IMR-90 (cell line): ENCODE data around the gene PCBP3. TPM values are rescaled to one million over a fixed set of nuclear protein-coding genes. Genes with fewer than 3 reads are reported as not detected.

Experiments
- ATAC-seq: fragments of 200-7000 bp; cut with Tn5 transposase; 2 replicates; pipeline ENCODE4 v1.9.1; 2020; ENCODE audit warnings: low read depth, mild to moderate bottlenecking, moderate library complexity
- BruUV-seq: library from RNA; stranded (reverse); fragments of 400-500 nt; replicated peaks from 2 replicates; lab custom pipeline; 2021; lab: Mats Ljungman, UMichigan
- CTCF ChIA-PET: fragments of 300-600 bp; formaldehyde crosslinking; extraction: SDS; loops from one replicate; lab custom pipeline; 2021; ENCODE audit warnings: antibody characterized with exemption; lab: Yijun Ruan, JAX
- POLR2A ChIA-PET: fragments of 300-600 bp; sonication (Branson Sonifier 250); formaldehyde crosslinking; loops from one replicate; lab custom pipeline; 2022; ENCODE audit warnings: antibody characterized with exemption; ENCODE audit not compliant: unreplicated experiment; lab: Charles Lee
- DNase-seq: peaks from one replicate; pipeline ENCODE4 v3.0.0; 2013
- H2AFZ ChIP-seq: replicated peaks from 2 replicates; pipeline ENCODE3; 2013; ENCODE audit warnings: low read length, mild to moderate bottlenecking; ENCODE audit not compliant: poor library complexity
- H2AK5ac ChIP-seq: 2 replicates; pipeline ENCODE4 v1.6.1; 2013; ENCODE audit warnings: low read depth, low read length, inconsistent platforms
- H2AK9ac ChIP-seq: replicated peaks from 2 replicates; pipeline ENCODE3; 2013; ENCODE audit warnings: mild to moderate bottlenecking, low read depth, low read length, moderate library complexity; ENCODE audit not compliant: poor library complexity
- H2BK120ac ChIP-seq: 2 replicates; pipeline ENCODE4 v1.6.1; 2013; ENCODE audit warnings: low read depth, low read length, inconsistent platforms
- H2BK15ac ChIP-seq: 3 replicates; pipeline ENCODE4 v1.6.1; 2013; ENCODE audit warnings: low read depth, low read length, inconsistent platforms
- H2BK20ac ChIP-seq: 2 replicates; pipeline ENCODE4 v1.6.1; 2013; ENCODE audit warnings: low read depth, mild to moderate bottlenecking, inconsistent platforms, low read length, moderate library complexity
- H2BK5ac ChIP-seq: 2 replicates; pipeline ENCODE4 v1.6.1; 2013; ENCODE audit warnings: mild to moderate bottlenecking, low read depth, low read length, inconsistent platforms; ENCODE audit not compliant: poor library complexity, severe bottlenecking
- H3K14ac ChIP-seq: replicated peaks from 2 replicates; pipeline ENCODE4 v1.6.1; 2013; ENCODE audit warnings: low read depth, low read length, inconsistent platforms
- H3K18ac ChIP-seq: 2 replicates; pipeline ENCODE4 v1.6.1; 2013; ENCODE audit warnings: low read depth, low read length, control low read depth
- H3K23ac ChIP-seq: 2 replicates; pipeline ENCODE4 v1.6.1; 2013; ENCODE audit warnings: low read depth, low read length, inconsistent platforms
- H3K27ac ChIP-seq: 2 replicates; pipeline ENCODE4 v1.5.1; 2013; ENCODE audit warnings: mild to moderate bottlenecking, control low read depth, low read length; ENCODE audit not compliant: insufficient read depth
- H3K27me3 ChIP-seq: 2 replicates; pipeline ENCODE4 v1.6.1; 2013; ENCODE audit warnings: low read length; ENCODE audit not compliant: control insufficient read depth, insufficient read depth
- H3K36me3 ChIP-seq: 2 replicates; pipeline ENCODE4 v1.6.1; 2013; ENCODE audit warnings: low read length, mixed read lengths; ENCODE audit not compliant: control insufficient read depth, insufficient read depth
- H3K4ac ChIP-seq: 2 replicates; pipeline ENCODE4 v1.6.1; 2013; ENCODE audit warnings: low read depth, low read length, inconsistent platforms
- H3K4me1 ChIP-seq: 2 replicates; pipeline ENCODE4 v1.6.1; 2013; ENCODE audit warnings: low read length, mixed read lengths; ENCODE audit not compliant: control insufficient read depth, insufficient read depth
- H3K4me2 ChIP-seq: 2 replicates; pipeline ENCODE4 v1.6.1; 2013; ENCODE audit warnings: low read depth, mild to moderate bottlenecking, control low read depth, low read length, moderate library complexity
- H3K4me3 ChIP-seq: 2 replicates; pipeline ENCODE4 v1.5.1; 2013; ENCODE audit warnings: low read depth, mild to moderate bottlenecking, control low read depth, low read length, moderate library complexity; ENCODE audit not compliant: insufficient read depth
- H3K56ac ChIP-seq: 2 replicates; pipeline ENCODE4 v1.6.1; 2013; ENCODE audit warnings: low read length, inconsistent platforms; ENCODE audit not compliant: insufficient read depth; ENCODE audit errors: extremely low read depth
- H3K79me1 ChIP-seq, 2 experiments: 2 replicates each; pipeline ENCODE4 v1.6.1; 2013; ENCODE audit warnings: low read length in 2 of 2, inconsistent platforms in 1 of 2, low read depth in 1 of 2
- H3K9ac ChIP-seq: 2 replicates; pipeline ENCODE4 v1.6.1; 2013; ENCODE audit warnings: low read depth, low read length, control low read depth
- H3K9me1 ChIP-seq: 2 replicates; pipeline ENCODE4 v1.6.1; 2013; ENCODE audit warnings: low read length, inconsistent platforms; ENCODE audit not compliant: insufficient read depth
- H3K9me3 ChIP-seq: 2 replicates; pipeline ENCODE4 v1.6.1; 2013; ENCODE audit warnings: low read length; ENCODE audit not compliant: control insufficient read depth, insufficient read depth
- H4K20me1 ChIP-seq: 2 replicates; pipeline ENCODE4 v1.6.1; 2013; ENCODE audit warnings: low read length, inconsistent platforms; ENCODE audit not compliant: insufficient read depth
- H4K5ac ChIP-seq: 2 replicates; pipeline ENCODE4 v1.6.1; 2013; ENCODE audit warnings: mild to moderate bottlenecking, low read depth, low read length, control low read depth
- H4K8ac ChIP-seq, 2 experiments: 2 replicates each; pipeline ENCODE4 v1.6.1; 2013; ENCODE audit warnings: low read depth in 2 of 2, low read length in 2 of 2, control low read depth in 1 of 2, inconsistent platforms in 1 of 2
- H4K91ac ChIP-seq: 2 replicates; pipeline ENCODE4 v1.6.1; 2013; ENCODE audit warnings: low read depth, low read length, inconsistent platforms; ENCODE audit not compliant: insufficient read depth
- POLR2A ChIP-seq: IDR thresholded peaks from 2 replicates; pipeline ENCODE4 v1.6.1; 2012; ENCODE audit warnings: mild to moderate bottlenecking, low read depth, low read length
- RFX5 ChIP-seq: IDR thresholded peaks from 2 replicates; pipeline ENCODE4 v1.8.0; 2012; ENCODE audit warnings: low read depth, mild to moderate bottlenecking, low read length, moderate library complexity
- WGBS, 2 experiments: methylation state at CpG; one replicate each; pipeline versions ENCODE4 v1.1.5 to v1.1.7; 2013; ENCODE audit warnings: missing lambda C conversion rate in 2 of 2; ENCODE audit not compliant: insufficient read length in 1 of 2; ENCODE audit errors: extremely low coverage in 2 of 2; 5-methylcytosine and 5-hydroxymethylcytosine counted together
- dilution Hi-C: fragments of 300-500 bp; cut with HindIII; formaldehyde crosslinking; loops from one replicate; pipeline ENCODE4 v1.14.3; 2018; ENCODE audit warnings: low sequenced_read_pairs; ENCODE audit not compliant: unreplicated experiment
- in situ Hi-C: fragments of 300-500 bp; cut with MboI; formaldehyde crosslinking; loops from 3 replicates; pipeline ENCODE4 v1.14.3; 2019; ENCODE audit warnings: low sequenced_read_pairs, inconsistent platforms, mixed read lengths
- intact Hi-C: fragments of 100-400 bp; cut with micrococcal nuclease; formaldehyde crosslinking; loops from 2 replicates; pipeline ENCODE4 v1.10.0; 2022
- polyA plus RNA-seq, 3 experiments: library from polyadenylated mRNA; depleted of rRNA; stranded (reverse); fragments of >200 nt; gene quantifications; 2 replicates each; pipeline ENCODE4 v1.2.3, GENCODE V29; 2012; ENCODE audit warnings: low replicate concordance in 1 of 3
- total RNA-seq: library from RNA; depleted of rRNA; stranded (reverse); fragments of >200 nt; gene quantifications from 2 replicates; pipeline ENCODE4 v1.2.3, GENCODE V29; 2012
- TF ChIP-seq, protein P1 (sequence below): fragments of 150-350 bp; IDR thresholded peaks from 2 replicates; pipeline ENCODE4 v1.6.1; 2016; ENCODE audit warnings: low read depth, mild to moderate bottlenecking, low read length, moderate library complexity, borderline replicate concordance

The PCBP3 gene
- total and polyA plus RNA-seq, 2 of the 4 experiments (the other 2 are of a cell fraction), result 2.9 to 3.9 TPM

DNA sequence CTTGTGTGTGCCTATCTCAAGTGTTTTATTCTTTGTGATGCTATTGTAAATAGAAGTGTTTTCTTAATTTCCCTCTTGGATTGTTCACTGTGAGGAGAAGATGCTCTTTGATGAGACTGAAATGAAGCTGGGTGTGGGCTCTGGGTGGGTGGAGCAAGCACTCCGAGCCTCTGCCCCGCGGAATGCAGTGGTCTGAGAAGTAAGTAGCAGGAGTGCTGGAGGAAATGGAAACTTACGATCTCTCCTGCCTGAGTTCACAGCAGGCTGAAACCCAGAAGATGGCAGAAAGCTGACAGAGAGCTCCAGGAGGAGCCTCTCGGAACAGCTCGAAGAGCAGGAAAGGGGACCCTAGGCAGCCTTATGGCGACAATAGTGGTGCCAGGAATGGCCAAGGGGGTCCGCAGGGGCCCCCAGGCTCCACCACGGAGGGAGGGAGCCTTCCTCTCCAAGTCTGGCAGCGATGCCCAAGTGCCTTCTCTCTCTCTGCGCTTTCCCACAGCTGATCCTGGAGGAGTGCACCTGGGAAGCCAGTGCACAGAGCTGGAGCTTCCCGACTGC is 211.2 kb downstream of the PCBP3 start (continued):
- TF ChIP-seq, protein P1, sequence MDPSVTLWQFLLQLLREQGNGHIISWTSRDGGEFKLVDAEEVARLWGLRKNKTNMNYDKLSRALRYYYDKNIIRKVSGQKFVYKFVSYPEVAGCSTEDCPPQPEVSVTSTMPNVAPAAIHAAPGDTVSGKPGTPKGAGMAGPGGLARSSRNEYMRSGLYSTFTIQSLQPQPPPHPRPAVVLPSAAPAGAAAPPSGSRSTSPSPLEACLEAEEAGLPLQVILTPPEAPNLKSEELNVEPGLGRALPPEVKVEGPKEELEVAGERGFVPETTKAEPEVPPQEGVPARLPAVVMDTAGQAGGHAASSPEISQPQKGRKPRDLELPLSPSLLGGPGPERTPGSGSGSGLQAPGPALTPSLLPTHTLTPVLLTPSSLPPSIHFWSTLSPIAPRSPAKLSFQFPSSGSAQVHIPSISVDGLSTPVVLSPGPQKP, result no peak

DNA sequence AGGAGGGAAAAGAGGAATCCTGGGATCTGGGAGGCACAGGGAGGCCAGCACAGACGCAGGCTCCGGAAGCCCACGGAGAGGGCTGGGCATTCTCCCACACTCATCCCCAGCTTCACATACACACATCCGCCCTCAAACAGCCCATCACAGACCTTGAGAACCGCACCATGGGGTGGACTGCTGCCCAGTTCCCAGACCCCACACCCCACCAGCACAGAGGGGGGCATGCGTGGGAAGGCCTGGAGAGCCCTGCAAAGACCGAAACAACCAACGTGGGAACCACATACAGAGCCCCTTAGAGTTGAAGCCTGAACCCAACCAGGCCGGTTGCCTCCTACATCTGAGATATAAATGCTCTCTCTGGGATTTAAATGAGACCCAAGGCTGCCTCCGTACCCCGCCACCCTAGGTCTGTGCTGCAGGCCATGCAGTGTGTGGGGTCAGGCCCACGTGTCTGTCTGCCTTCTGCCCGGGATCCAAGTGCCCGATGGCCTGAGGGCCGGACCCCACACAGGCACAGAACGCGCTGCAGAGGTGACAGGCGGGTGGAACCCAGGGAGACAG is 211.8 kb downstream of the PCBP3 start:
- POLR2A ChIA-PET, result no interaction called here
- Histone ChIP-seq H3K4me1 (no peaks in the 10 kb centered on the region), H4K8ac (0 out of 4 replicates have a peak overlapping the region, but pooled peaks of 1 of the 2 experiments have one; percentile 29), H2AK9ac (no peak overlapping the region), H3K27ac (no peak overlapping the region), H3K4me3 (no peak overlapping the region), H4K91ac (no peak overlapping the region), H3K23ac (no peak overlapping the region), H2BK15ac (no peak overlapping the region), H3K36me3 (0 out of 2 replicates have a peak, but pooled peaks cover 2% of the 10 kb centered on the region), H2BK20ac (no peak overlapping the region), H3K4ac (no peak overlapping the region), H4K20me1 (no peaks in the 10 kb centered on the region), H2AK5ac (0 out of 2 replicates have a peak overlapping the region, but pooled peaks have one; percentile 46), H3K9me3 (peaks cover 5% of the 10 kb centered on the region; the same call in 1 of the 2 replicates), H3K4me2 (no peak overlapping the region), H3K9ac (no peak overlapping the region), H3K79me1 (no peaks in the 10 kb centered on the region), H3K18ac (no peak overlapping the region), H2BK120ac (no peak overlapping the region), H3K56ac (no peak overlapping the region), H2BK5ac (no peak overlapping the region), H3K27me3 (no peaks in the 10 kb centered on the region), H3K14ac (no peak overlapping the region), H3K9me1 (no peaks in the 10 kb centered on the region), H2AFZ (peak overlapping the region; percentile 60), H4K5ac (no peak overlapping the region)
- ATAC-seq (no peak), DNase-seq (no peak)
- TF ChIP-seq RFX5 (no peak), POLR2A (no peak)
- no TSS peak for BruUV-seq
- dilution Hi-C loops (no loop called here), intact Hi-C loops (no loop called here), in situ Hi-C loops (no loop called here)
- CTCF ChIA-PET, result no interaction called here
- 89% methylated on average over 5 of the region's 18 CpGs; no CpG with 5 or more reads in 1 of the 2 experiments for WGBS, 2 experiments
